NCI-H2171 treated with DMSO at 0.1 percent for 48 hours (cell line): ENCODE measurements around the gene PTP4A1.
A peak's percentile ranks its signal among the peaks of the same experiment; 100 is the strongest.
"Not testable (repeated sequence)": the region's sequence is repeated elsewhere in the genome, so short reads cannot be mapped to it uniquely, and the experiment has no call there.

ENCODE experiments used
- DNase-seq: peaks from one replicate; lab custom pipeline; 2025; lab: John Stamatoyannopoulos, UW

Gene PTP4A1

DNA sequence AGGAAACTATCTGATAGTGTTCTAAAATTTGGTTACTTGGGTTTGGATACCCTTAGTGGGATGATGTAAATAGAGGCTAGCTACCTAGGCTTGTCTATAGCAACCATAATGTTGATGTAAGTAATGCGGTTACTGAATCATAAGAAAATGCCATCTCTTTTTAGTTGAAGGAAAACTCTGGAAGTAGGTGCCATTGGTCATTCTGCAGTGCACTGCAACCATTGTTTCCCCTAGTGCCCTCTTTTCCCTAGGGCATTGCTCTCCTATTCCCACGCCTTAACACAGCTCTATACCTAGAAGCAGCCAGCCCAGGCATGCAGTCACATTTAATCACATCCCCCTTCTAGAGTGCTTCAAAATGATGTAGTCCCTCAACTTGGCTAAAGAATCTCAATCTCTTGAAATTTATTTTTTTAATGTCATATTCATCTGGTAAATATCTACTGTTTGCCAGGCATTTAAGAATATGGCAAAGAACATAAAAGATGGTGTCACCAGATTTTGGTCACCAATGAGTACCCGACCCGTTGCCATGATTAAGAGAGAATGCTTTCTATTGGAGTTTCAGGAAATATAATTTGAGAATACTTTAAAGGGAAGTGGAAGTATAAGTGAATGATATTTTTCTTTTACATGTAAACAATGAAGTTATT is 10.4 kb downstream of the PTP4A1 start:
- DNase-seq, result no peak

DNA sequence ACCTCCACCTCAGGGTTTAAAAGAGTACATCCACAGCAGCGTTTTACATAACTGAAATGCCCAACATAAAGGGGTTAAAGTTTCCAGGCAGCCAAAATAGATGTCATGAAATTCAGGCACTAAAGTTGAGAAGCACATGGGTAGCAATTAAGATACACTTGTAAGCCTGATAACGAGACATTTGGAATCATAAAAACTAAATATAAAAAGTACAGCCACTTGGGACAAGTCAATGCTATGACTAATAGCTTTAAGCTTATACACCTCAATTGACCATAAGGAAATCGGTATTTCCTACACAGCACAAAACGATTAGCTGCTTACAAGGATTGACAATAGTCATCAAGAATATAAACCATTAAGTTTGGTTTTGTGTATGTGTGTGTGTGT is 11.8 kb downstream of the PTP4A1 start:
- DNase-seq, result no peak

DNA sequence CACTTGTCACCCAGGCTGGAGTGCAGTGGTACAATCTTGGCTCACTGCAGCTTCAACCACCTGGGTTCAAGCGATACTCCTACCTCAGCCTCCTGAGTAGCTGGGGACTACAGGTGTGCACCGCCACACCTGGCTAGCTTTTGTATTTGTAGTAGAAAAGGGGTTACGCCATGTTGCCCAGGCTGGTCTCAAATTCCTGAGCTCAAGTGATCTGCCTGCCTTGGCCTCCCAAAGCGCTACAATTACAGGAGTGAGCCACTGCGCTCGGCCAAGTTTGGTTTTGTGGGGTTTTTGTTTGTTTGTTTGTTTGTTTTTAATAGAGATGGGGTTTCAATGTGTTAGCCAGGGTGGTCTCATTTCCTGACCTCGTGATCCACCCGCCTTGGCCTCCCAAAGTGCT is 12.3 kb downstream of the PTP4A1 start:
- DNase-seq, result no peak

- not testable (repeated sequence) for DNase-seq
These were observed 13.4 kb downstream of the PTP4A1 start for GRCh38 chr6:63585652-63586051.

DNA sequence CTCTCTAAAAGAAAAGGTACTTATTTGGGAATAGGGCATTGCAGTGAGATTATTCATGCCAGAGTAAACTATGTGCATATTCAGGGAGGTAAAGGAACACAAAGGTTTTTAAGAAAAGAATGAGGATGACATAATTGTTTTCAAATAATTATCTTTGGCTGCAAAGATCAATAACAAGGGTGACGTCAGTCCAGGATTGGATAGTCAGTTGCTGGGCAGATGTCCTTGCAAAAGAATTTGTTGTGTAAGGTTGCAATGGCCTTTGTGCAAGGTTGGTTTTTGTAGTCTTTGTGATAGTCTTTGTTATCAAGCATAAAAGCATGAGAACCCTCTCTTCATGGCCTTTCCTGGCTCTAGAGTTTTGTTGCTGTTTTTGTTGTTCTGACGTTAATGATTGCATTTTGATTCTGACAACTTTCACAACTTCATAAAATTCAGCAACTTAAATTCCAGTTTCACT is 17.7 kb downstream of the PTP4A1 start:
- DNase-seq, result no peak

DNA sequence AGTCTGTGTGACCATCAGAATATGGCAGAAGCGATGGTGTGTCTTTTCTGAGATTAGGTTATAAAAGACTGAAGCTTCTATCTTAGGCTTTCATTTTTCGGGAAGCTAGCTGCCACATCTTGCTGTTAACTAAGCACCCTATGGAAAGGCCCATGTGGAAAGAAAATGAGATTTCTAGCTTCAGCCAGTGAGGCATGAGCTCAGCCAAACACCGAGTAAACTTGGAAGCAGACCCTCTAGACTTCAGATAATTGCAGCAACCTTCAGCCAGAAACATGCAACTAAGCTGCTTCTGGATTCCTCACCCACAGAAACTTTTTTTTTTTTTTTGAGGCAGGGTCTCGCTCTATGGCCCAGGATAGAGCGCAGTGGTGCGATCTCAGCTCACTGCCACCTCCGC is 20.6 kb downstream of the PTP4A1 start:
- DNase-seq, result no peak

DNA sequence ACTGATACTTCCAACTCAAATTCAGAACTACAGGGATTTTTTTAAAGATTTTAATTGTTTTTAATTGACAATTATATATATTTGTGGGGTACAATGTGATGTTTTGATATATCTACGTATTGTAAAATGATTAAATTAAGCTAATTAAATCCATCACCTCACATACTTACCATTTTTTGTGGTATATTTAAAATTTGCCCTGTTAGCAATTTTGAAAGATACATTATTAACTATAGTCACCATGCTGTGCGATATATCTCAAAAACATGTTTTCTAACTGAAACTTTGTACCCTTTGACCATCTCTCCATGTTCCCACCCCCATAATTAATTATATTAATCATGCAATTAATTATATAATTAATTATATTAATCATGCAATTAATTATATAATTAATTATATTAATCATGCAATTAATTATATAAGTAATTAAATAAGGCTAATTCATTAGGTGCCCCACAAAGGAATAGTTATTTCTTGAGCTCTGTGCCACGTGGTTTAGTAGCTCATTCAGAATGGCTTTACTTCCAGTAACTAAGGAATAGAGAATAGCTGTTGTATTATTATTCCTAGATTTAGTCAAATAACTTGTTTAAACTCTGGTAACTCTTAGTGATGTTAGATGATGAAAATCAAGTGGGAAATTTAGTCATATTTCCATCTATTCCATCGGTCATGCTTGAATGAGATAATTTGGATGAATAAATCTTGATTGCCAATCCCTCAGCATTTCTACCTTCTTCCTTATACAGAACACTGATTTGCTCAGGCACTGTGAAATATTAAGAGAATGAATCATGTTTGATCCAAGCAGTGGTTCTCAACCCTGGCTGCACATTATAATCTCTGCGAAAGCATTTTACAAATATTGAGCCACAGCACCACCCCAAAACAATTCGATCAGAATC is 25.1 kb downstream of the PTP4A1 start:
- no peak for DNase-seq

DNA sequence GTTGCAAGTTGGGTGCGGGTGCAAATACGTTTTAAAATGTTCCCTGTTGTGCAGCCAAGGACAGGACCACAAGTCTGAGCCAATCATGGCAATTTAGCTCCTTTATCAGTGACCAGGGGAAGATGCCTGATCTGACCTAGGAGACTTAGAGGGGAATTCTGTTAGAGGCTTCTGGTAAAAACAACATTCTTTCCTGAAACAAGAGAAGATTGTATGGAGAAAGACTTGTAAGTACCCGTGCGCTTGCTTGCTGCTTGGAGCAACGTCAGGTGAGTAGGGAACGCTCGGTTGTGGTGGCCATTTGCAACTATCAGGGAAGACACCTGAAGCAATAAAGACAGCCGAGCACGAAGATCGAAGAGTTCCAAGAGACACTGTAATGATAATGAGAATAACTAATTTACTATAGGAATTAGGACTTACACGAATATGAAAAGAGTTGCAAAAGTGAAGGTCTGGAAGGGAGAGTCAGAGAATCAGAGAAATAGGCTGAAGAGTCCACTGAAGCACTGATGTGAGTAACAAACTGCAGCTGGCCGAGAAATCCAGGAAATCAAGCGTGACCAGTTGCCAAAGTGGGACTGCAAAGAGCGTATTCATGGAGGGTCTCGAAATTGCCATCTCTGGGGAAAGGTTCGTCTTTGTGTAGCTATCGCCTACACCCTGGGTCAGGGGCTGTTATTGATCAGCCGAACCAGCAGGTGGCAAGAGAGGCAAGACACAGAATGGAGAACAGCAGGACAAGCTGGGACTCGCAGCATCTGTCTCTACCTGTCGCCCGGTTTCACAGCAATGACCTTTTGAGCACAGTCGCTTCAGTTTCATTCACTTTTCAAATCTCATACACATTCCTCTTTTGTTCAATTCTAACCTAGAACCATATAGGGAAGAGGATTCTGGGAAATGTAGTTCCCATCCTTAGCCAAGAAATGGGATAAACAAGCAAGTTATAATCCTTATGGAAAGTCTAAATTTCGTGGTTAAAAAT is 26.1 kb downstream of the PTP4A1 start:
- peak; percentile 87 for DNase-seq

DNA sequence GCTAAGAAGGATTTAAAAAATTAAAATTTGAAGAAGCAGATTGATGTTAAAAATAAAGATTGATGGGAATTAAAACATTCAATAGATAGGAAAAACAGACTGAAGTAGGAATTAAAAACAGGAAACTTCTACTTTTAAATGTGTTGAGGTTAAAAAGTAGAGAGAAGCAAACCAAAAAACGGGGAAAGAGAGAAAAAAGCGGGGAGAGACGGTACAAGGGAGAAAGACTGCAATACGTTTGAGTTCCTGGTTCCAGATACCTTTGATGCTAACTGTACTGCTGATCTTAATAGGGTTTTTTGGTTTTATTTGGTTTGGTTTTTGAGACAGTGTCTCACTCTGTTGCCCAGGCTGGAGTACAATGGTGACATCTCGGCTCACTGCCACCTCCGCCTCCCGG is 27.0 kb downstream of the PTP4A1 start:
- no peak for DNase-seq

- DNase-seq, result no peak
These were observed 27.9 kb downstream of the PTP4A1 start for GRCh38 chr6:63600136-63600535.

GRCh38 chr6:63609231-63609630 is 37.0 kb downstream of the PTP4A1 start:
- no peak for DNase-seq

GRCh38 chr6:63610944-63611343 is 38.7 kb downstream of the PTP4A1 start:
- DNase-seq, result no peak

GRCh38 chr6:63611560-63611959 is 39.3 kb downstream of the PTP4A1 start:
- no peak for DNase-seq

GRCh38 chr6:63615590-63615989 is 43.3 kb downstream of the PTP4A1 start:
- no peak for DNase-seq
